HepG2 (cell line): ENCODE results near the gene PRKCZ. TPM values are rescaled to one million over a fixed set of nuclear protein-coding genes. Genes with fewer than 3 reads are reported as not detected.
A peak's percentile ranks its signal among the peaks of the same experiment; 100 is the strongest.

Source experiments
- GATA4 ChIP-seq: sonication (generic); IDR thresholded peaks from 2 replicates; pipeline ENCODE4 v1.6.1; 2016; ENCODE audit warnings: antibody characterized with exemption, low read depth, borderline replicate concordance
- MAZ ChIP-seq, 2 experiments: sonication (generic) in 1 of 2; formaldehyde crosslinking in 1 of 2; IDR thresholded peaks; 2 replicates each; pipeline versions ENCODE4 v1.5.0 to v1.6.1; 2012 to 2020; ENCODE audit warnings: low read depth in 2 of 2, mild to moderate bottlenecking in 2 of 2, borderline replicate concordance in 1 of 2, improper control_type of control experiment in 1 of 2, low read length in 1 of 2, missing genetic modification reagents in 1 of 2, moderate library complexity in 1 of 2
- SPEN ChIP-seq: sonication (generic); formaldehyde crosslinking; IDR thresholded peaks from 2 replicates; pipeline ENCODE4 v1.5.1; 2020; ENCODE audit warnings: low read depth, mild to moderate bottlenecking, missing genetic modification reagents
- SRY ChIP-seq: sonication (generic); formaldehyde crosslinking; IDR thresholded peaks from 2 replicates; pipeline ENCODE4 v1.8.0; 2022; ENCODE audit warnings: mild to moderate bottlenecking, missing genetic modification reagents
- TRIM24 ChIP-seq: sonication (generic); formaldehyde crosslinking; IDR thresholded peaks from 2 replicates; pipeline ENCODE4 v1.8.0; 2022; ENCODE audit warnings: mild to moderate bottlenecking, missing genetic modification reagents
- YEATS4 ChIP-seq: sonication (generic); formaldehyde crosslinking; IDR thresholded peaks from 2 replicates; pipeline ENCODE4 v1.4.0; 2020; ENCODE audit warnings: missing genetic modification reagents, borderline replicate concordance
- ZNF512 ChIP-seq: sonication (generic); formaldehyde crosslinking; IDR thresholded peaks from 2 replicates; pipeline ENCODE4 v1.4.0; 2020; ENCODE audit warnings: mild to moderate bottlenecking, missing genetic modification reagents
- ZNF839 ChIP-seq: sonication (generic); formaldehyde crosslinking; IDR thresholded peaks from 2 replicates; pipeline ENCODE4 v1.4.0; 2020; ENCODE audit warnings: missing genetic modification reagents, mild to moderate bottlenecking, borderline replicate concordance
- polyA plus RNA-seq, 8 experiments: library from polyadenylated mRNA; depleted of rRNA in 3 of 8; stranded (reverse) in 7 of 8; unstranded in 1 of 8; fragments of >200 nt; fragmentation: Illumina TruSeq in 4 of 8; extraction: Trizol in 4 of 8; gene quantifications; 2 replicates each; pipeline versions ENCODE4 v1.2.1 to v1.2.3, GENCODE V29; 2011 to 2016; ENCODE audit warnings: low read depth in 4 of 8, missing spikeins in 1 of 8, mixed read lengths in 1 of 8; ENCODE audit not compliant: insufficient read depth in 1 of 8
- total RNA-seq, 5 experiments: library from RNA; depleted of rRNA; stranded (reverse); fragments of >200 nt; fragmentation: Illumina TruSeq; extraction: Trizol; gene quantifications; 2 replicates each; pipeline ENCODE4 v1.2.3, GENCODE V29; 2016; ENCODE audit warnings: low read depth in 1 of 5
- TF ChIP-seq, protein P1 (sequence below): sonication (generic); formaldehyde crosslinking; IDR thresholded peaks from 2 replicates; pipeline ENCODE4 v1.5.0; 2020; ENCODE audit warnings: mild to moderate bottlenecking, missing genetic modification reagents
- TF ChIP-seq, protein P2 (sequence below): sonication (generic); formaldehyde crosslinking; IDR thresholded peaks from 2 replicates; pipeline ENCODE4 v1.8.1; 2023; ENCODE audit warnings: mild to moderate bottlenecking, missing genetic modification reagents
- TF ChIP-seq, protein P3 (sequence below): sonication (generic); formaldehyde crosslinking; IDR thresholded peaks from 2 replicates; pipeline ENCODE4 v1.5.1; 2020; ENCODE audit warnings: missing genetic modification reagents, mild to moderate bottlenecking, borderline replicate concordance
- TF ChIP-seq, protein P4 (sequence below), 2 experiments: sonication (generic) in 1 of 2; formaldehyde crosslinking in 1 of 2; IDR thresholded peaks; 2 replicates each; pipeline versions ENCODE4 v1.6.1 to v1.9.0; 2014 to 2022; ENCODE audit warnings: antibody characterized with exemption in 1 of 2, borderline replicate concordance in 1 of 2, inconsistent platforms in 1 of 2, low read depth in 1 of 2, missing genetic modification reagents in 1 of 2

The PRKCZ gene
- total and polyA plus RNA-seq, 2 of the 13 experiments (the other 11 are each of a cell fraction or from before 2014, with no cell fraction given), result 34.7 to 85.2 TPM

- TF ChIP-seq, protein P1, sequence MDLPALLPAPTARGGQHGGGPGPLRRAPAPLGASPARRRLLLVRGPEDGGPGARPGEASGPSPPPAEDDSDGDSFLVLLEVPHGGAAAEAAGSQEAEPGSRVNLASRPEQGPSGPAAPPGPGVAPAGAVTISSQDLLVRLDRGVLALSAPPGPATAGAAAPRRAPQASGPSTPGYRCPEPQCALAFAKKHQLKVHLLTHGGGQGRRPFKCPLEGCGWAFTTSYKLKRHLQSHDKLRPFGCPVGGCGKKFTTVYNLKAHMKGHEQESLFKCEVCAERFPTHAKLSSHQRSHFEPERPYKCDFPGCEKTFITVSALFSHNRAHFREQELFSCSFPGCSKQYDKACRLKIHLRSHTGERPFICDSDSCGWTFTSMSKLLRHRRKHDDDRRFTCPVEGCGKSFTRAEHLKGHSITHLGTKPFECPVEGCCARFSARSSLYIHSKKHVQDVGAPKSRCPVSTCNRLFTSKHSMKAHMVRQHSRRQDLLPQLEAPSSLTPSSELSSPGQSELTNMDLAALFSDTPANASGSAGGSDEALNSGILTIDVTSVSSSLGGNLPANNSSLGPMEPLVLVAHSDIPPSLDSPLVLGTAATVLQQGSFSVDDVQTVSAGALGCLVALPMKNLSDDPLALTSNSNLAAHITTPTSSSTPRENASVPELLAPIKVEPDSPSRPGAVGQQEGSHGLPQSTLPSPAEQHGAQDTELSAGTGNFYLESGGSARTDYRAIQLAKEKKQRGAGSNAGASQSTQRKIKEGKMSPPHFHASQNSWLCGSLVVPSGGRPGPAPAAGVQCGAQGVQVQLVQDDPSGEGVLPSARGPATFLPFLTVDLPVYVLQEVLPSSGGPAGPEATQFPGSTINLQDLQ (CRISPR knock-in tag), result 0 out of 2 replicates have a peak, but pooled peaks have one; percentile 17
- no peak; the same call in 1 of the 2 replicates for TF ChIP-seq YEATS4 (CRISPR knock-in tag)
- no peak for TF ChIP-seq MAZ (IDR thresholded peaks at IDR 0.05; ENCODE audit: borderline replicate concordance, low read depth, low read length)
- no peak; the same call in 1 of the 2 replicates for TF ChIP-seq MAZ (CRISPR knock-in tag; IDR thresholded peaks at IDR 0.05; ENCODE audit: low read depth)
- TF ChIP-seq SPEN (CRISPR knock-in tag), result no peak
- TF ChIP-seq SRY (CRISPR knock-in tag), result no peak; the same call in 1 of the 2 replicates
- no peak for TF ChIP-seq GATA4
- TF ChIP-seq, protein P2, sequence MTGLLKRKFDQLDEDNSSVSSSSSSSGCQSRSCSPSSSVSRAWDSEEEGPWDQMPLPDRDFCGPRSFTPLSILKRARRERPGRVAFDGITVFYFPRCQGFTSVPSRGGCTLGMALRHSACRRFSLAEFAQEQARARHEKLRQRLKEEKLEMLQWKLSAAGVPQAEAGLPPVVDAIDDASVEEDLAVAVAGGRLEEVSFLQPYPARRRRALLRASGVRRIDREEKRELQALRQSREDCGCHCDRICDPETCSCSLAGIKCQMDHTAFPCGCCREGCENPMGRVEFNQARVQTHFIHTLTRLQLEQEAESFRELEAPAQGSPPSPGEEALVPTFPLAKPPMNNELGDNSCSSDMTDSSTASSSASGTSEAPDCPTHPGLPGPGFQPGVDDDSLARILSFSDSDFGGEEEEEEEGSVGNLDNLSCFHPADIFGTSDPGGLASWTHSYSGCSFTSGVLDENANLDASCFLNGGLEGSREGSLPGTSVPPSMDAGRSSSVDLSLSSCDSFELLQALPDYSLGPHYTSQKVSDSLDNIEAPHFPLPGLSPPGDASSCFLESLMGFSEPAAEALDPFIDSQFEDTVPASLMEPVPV (CRISPR knock-in tag), result no peak
- TF ChIP-seq, protein P3, sequence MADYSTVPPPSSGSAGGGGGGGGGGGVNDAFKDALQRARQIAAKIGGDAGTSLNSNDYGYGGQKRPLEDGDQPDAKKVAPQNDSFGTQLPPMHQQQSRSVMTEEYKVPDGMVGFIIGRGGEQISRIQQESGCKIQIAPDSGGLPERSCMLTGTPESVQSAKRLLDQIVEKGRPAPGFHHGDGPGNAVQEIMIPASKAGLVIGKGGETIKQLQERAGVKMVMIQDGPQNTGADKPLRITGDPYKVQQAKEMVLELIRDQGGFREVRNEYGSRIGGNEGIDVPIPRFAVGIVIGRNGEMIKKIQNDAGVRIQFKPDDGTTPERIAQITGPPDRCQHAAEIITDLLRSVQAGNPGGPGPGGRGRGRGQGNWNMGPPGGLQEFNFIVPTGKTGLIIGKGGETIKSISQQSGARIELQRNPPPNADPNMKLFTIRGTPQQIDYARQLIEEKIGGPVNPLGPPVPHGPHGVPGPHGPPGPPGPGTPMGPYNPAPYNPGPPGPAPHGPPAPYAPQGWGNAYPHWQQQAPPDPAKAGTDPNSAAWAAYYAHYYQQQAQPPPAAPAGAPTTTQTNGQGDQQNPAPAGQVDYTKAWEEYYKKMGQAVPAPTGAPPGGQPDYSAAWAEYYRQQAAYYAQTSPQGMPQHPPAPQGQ (CRISPR knock-in tag), result no peak
- TF ChIP-seq, protein P4, sequence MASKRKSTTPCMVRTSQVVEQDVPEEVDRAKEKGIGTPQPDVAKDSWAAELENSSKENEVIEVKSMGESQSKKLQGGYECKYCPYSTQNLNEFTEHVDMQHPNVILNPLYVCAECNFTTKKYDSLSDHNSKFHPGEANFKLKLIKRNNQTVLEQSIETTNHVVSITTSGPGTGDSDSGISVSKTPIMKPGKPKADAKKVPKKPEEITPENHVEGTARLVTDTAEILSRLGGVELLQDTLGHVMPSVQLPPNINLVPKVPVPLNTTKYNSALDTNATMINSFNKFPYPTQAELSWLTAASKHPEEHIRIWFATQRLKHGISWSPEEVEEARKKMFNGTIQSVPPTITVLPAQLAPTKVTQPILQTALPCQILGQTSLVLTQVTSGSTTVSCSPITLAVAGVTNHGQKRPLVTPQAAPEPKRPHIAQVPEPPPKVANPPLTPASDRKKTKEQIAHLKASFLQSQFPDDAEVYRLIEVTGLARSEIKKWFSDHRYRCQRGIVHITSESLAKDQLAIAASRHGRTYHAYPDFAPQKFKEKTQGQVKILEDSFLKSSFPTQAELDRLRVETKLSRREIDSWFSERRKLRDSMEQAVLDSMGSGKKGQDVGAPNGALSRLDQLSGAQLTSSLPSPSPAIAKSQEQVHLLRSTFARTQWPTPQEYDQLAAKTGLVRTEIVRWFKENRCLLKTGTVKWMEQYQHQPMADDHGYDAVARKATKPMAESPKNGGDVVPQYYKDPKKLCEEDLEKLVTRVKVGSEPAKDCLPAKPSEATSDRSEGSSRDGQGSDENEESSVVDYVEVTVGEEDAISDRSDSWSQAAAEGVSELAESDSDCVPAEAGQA (IDR thresholded peaks at IDR 0.05; ENCODE audit: low read depth), result no peak
- TF ChIP-seq, protein P4 (CRISPR knock-in tag; IDR thresholded peaks at IDR 0.05; ENCODE audit: borderline replicate concordance), result no peak
- TF ChIP-seq TRIM24 (CRISPR knock-in tag), result no peak
- no peak for TF ChIP-seq ZNF839
- no peak for TF ChIP-seq ZNF512 (CRISPR knock-in tag)
These were observed 182.2 kb downstream of the PRKCZ start (continued) for GRCh38 chr1:2232255-2232915.
